ENCODE data around the gene LYRM4. TPM values are rescaled to one million over a fixed set of nuclear protein-coding genes. Genes with fewer than 3 reads are reported as not detected.

LYRM4 gene
- total RNA-seq, 6 experiments from 2014 or later: 26.8 to 36.3 (median 30.2) TPM

DNA sequence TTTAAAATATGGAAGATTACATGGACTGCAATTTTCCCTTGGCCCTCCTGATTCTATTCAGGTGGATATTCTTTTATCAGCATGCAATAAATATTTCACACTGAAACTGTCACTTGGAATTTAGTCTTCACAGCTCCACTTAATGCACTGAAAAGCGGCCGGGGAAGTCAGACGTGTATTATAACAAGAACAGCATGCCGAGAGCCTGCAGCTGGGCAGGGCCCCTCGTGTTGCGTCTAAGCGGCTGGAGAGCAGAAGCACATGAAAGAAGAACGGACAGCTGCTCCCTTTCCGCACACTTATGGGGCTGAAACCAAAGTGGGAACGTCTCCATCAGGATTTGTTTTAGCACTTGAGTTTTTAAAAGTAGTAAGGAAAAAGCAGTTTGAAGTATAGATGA is 57.2 kb downstream of the LYRM4 start:
- Mint-ChIP-seq H3K36me3 (ENCODE audit: low read depth) (no peaks in the 10 kb centered on the region), H3K9me3 (no peaks in the 10 kb centered on the region), H3K4me1 (ENCODE audit: low read depth) (peaks cover 31% of the 10 kb centered on the region), H3K27me3 (ENCODE audit: insufficient read depth) (peaks cover 1% of the 10 kb centered on the region; the same call in 1 of the 2 replicates), H3K27ac (no peak overlapping the region), H3K4me3 (no peak overlapping the region)
- no peak for DNase-seq
- TF ChIP-seq CTCF (IDR thresholded peaks at IDR 0.05): no peak

DNA sequence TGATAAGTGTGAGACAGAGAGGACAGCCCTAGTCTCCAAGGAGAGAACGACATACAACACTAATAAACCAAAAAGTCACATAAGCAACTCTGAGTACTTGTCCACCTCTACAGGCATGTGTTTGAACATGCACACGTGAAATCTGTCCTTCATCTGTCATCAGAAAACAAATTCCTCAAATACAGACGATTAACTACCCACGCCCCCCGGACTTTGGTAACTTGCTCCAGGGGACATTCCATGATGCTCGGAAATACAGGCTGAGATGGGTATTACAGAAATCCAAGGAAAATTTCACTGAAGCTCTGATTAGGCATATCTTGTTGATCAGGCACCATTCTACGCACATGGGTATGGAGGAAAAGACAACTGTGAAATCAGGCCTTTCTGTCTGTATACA is 57.8 kb downstream of the LYRM4 start:
- Mint-ChIP-seq H3K4me1 (ENCODE audit: low read depth) (peaks cover 25% of the 10 kb centered on the region), H3K9me3 (no peaks in the 10 kb centered on the region), H3K27me3 (ENCODE audit: insufficient read depth) (peaks cover 1% of the 10 kb centered on the region; the same call in 1 of the 2 replicates), H3K27ac (no peak overlapping the region), H3K4me3 (no peak overlapping the region), H3K36me3 (ENCODE audit: low read depth) (no peaks in the 10 kb centered on the region)
- no peak for DNase-seq
- TF ChIP-seq CTCF (IDR thresholded peaks at IDR 0.05): no peak

DNA sequence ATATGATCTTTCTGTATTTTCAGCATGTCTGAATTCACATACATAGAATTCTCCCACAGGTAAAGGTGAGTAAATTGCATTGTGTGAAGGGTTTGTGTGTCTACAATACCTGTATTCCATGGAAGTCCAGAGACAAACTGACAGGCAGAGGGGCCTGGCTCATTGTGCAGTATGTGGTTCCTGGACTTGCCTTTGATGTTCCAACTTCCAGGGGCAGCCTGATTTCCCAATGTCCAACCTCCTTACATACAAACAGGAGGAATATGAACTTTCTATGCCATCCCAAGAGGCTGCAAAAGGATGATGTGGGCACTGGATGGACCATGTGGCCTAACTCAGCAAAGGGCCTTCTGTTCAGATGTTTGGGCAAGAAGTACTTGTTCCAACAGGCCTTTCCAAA is 58.5 kb downstream of the LYRM4 start:
- no peaks in the 10 kb centered on the region for H3K9me3 Mint-ChIP-seq
- H3K36me3 Mint-ChIP-seq (ENCODE audit: low read depth): no peaks in the 10 kb centered on the region
- TF ChIP-seq CTCF (IDR thresholded peaks at IDR 0.05): no peak
- no peak overlapping the region for H3K27ac Mint-ChIP-seq
- H3K4me1 Mint-ChIP-seq (ENCODE audit: low read depth): peaks cover 22% of the 10 kb centered on the region
- H3K27me3 Mint-ChIP-seq (ENCODE audit: insufficient read depth): peaks cover 1% of the 10 kb centered on the region; the same call in 1 of the 2 replicates
- DNase-seq: no peak
- H3K4me3 Mint-ChIP-seq: no peak overlapping the region

- Mint-ChIP-seq H3K36me3 (ENCODE audit: low read depth) (no peaks in the 10 kb centered on the region), H3K4me3 (no peak overlapping the region), H3K27me3 (ENCODE audit: insufficient read depth) (peaks cover 1% of the 10 kb centered on the region; the same call in 1 of the 2 replicates), H3K9me3 (no peaks in the 10 kb centered on the region), H3K27ac (no peak overlapping the region), H3K4me1 (ENCODE audit: low read depth) (peaks cover 21% of the 10 kb centered on the region)
- DNase-seq: no peak
- TF ChIP-seq CTCF (IDR thresholded peaks at IDR 0.05): no peak
Observed at GRCh38 chr6:5201271-5201670, 59.5 kb downstream of the LYRM4 start.

DNA sequence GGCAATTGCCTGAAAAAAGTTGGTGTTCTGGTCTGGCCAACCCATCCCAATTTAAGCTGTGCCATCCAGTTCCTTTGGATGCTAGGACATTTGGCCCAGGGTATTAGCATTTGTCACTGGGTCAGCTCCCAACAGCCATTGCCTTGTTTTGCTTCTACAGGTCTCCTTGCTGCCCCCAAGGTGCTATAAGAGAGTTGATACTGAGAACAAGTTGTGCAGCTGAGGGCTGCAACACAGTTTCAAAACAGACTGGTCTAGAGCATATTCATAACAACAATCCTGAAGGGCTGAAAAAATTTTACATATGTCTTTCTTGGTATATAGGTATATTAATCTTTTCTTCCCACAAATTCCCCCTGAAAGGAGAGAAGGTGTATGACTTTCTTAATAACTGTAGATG is 61.0 kb downstream of the LYRM4 start:
- H3K9me3 Mint-ChIP-seq: no peaks in the 10 kb centered on the region
- H3K4me1 Mint-ChIP-seq (ENCODE audit: low read depth): peaks cover 5% of the 10 kb centered on the region
- no peak overlapping the region for H3K27ac Mint-ChIP-seq
- no peak for DNase-seq
- no peak overlapping the region for H3K4me3 Mint-ChIP-seq
- H3K36me3 Mint-ChIP-seq (ENCODE audit: low read depth): no peaks in the 10 kb centered on the region
- H3K27me3 Mint-ChIP-seq (ENCODE audit: insufficient read depth): no peaks in the 10 kb centered on the region
- TF ChIP-seq CTCF (IDR thresholded peaks at IDR 0.05): no peak

DNA sequence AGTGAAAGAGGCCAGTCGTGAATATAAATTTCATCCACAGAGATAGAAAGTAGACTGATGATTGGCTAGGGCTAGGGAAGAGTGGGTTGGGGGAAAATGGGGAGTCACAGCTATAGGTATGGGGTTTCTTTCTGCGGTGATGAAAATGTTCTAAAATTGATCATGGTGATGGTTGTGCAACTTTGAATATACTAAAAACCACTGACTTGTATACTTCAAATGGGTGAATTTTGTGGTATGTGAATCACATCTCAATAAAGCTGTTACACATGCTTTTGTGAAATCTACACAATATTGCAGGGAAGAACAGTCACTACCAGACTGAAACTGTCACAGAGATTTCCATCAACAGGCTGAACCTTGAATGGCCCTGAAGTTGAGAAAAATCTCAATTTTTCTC is 61.5 kb downstream of the LYRM4 start:
- Mint-ChIP-seq H3K36me3 (ENCODE audit: low read depth) (no peaks in the 10 kb centered on the region), H3K4me3 (no peak overlapping the region), H3K4me1 (ENCODE audit: low read depth) (peaks cover 1% of the 10 kb centered on the region), H3K9me3 (no peaks in the 10 kb centered on the region), H3K27ac (no peak overlapping the region), H3K27me3 (ENCODE audit: insufficient read depth) (no peaks in the 10 kb centered on the region)
- no peak for DNase-seq
- TF ChIP-seq CTCF (IDR thresholded peaks at IDR 0.05): no peak
